Neuronal stem cell (in vitro differentiated cells): ENCODE measurements around the gene USF2.
A peak's percentile ranks its signal among the peaks of the same experiment; 100 is the strongest.

Source experiments
- DNase-seq: peaks from one replicate; pipeline ENCODE4 v3.0.0-alpha.2; 2013; ENCODE audit warnings: low spot score
- H2AFZ ChIP-seq: one replicate; pipeline ENCODE4 v1.6.1; 2013; ENCODE audit warnings: mild to moderate bottlenecking, low read length, inconsistent platforms
- H2AK5ac ChIP-seq: 2 replicates; pipeline ENCODE4 v1.6.1; 2013; ENCODE audit warnings: low read depth, mild to moderate bottlenecking, inconsistent platforms, low read length, moderate library complexity, mixed read lengths
- H2BK120ac ChIP-seq: 2 replicates; pipeline ENCODE4 v1.6.1; 2013; ENCODE audit warnings: low read depth, mild to moderate bottlenecking, inconsistent platforms, low read length, moderate library complexity, mixed read lengths
- H2BK12ac ChIP-seq: one replicate; pipeline ENCODE4 v1.6.1; 2013; ENCODE audit warnings: low read length, inconsistent platforms
- H2BK15ac ChIP-seq: 2 replicates; pipeline ENCODE4 v1.6.1; 2013; ENCODE audit warnings: mild to moderate bottlenecking, low read length, inconsistent platforms, mixed read lengths
- H2BK5ac ChIP-seq: one replicate; pipeline ENCODE4 v1.6.1; 2013; ENCODE audit warnings: inconsistent platforms, mild to moderate bottlenecking, low read length, moderate library complexity
- H3K14ac ChIP-seq: one replicate; pipeline ENCODE4 v1.6.1; 2013; ENCODE audit warnings: low read length, inconsistent platforms
- H3K18ac ChIP-seq: 2 replicates; pipeline ENCODE4 v1.6.1; 2013; ENCODE audit warnings: low read length, inconsistent platforms
- H3K23ac ChIP-seq: 2 replicates; pipeline ENCODE4 v1.6.1; 2013; ENCODE audit warnings: low read depth, mild to moderate bottlenecking, mixed read lengths, low read length, inconsistent platforms; ENCODE audit not compliant: poor library complexity
- H3K27ac ChIP-seq: replicated peaks from 3 replicates; pipeline ENCODE4 v1.5.1; 2013; ENCODE audit warnings: low read length, inconsistent platforms
- H3K27me3 ChIP-seq, 3 experiments: 2 replicates each; pipeline ENCODE4 v1.6.1; 2013; ENCODE audit warnings: low read length in 3 of 3, mild to moderate bottlenecking in 2 of 3, inconsistent platforms in 1 of 3, low read depth in 1 of 3, mixed read lengths in 1 of 3, moderate library complexity in 1 of 3; ENCODE audit not compliant: control insufficient read depth in 3 of 3, insufficient read depth in 3 of 3
- H3K36me3 ChIP-seq, 2 donors: replicated peaks in 1 of 2; 2 replicates each; pipeline ENCODE4 v1.6.1; 2013; ENCODE audit warnings: low read length in 2 of 2; ENCODE audit not compliant: control insufficient read depth in 2 of 2, insufficient read depth in 2 of 2
- H3K4ac ChIP-seq: 2 replicates; pipeline ENCODE4 v1.6.1; 2013; ENCODE audit warnings: inconsistent platforms, mild to moderate bottlenecking, low read length, moderate library complexity
- H3K4me1 ChIP-seq, 2 donors: 1 replicate in 1 of 2; 2 replicates in 1 of 2; pipeline ENCODE4 v1.6.1; 2013; ENCODE audit warnings: low read length in 2 of 2, low read depth in 1 of 2; ENCODE audit not compliant: control insufficient read depth in 2 of 2, insufficient read depth in 1 of 2
- H3K4me2 ChIP-seq: one replicate; pipeline ENCODE4 v1.6.1; 2013; ENCODE audit warnings: mild to moderate bottlenecking, low read length, inconsistent platforms; ENCODE audit not compliant: insufficient read depth, poor library complexity, severe bottlenecking
- H3K4me3 ChIP-seq, 2 donors: 2 replicates each; pipeline ENCODE4 v1.5.1; 2013; ENCODE audit warnings: low read length in 2 of 2, mild to moderate bottlenecking in 2 of 2, inconsistent platforms in 1 of 2, moderate library complexity in 1 of 2
- H3K79me1 ChIP-seq: one replicate; pipeline ENCODE4 v1.6.1; 2013; ENCODE audit warnings: low read depth, mild to moderate bottlenecking, inconsistent platforms, low read length, moderate library complexity
- H3K9ac ChIP-seq: one replicate; pipeline ENCODE4 v1.6.1; 2013; ENCODE audit warnings: mild to moderate bottlenecking, low read depth, low read length, inconsistent platforms; ENCODE audit not compliant: poor library complexity
- H3K9me3 ChIP-seq, 2 donors: replicated peaks in 1 of 2; 2 replicates each; pipeline versions ENCODE3 to v1.6.1; 2013; ENCODE audit warnings: low read length in 2 of 2, mild to moderate bottlenecking in 2 of 2, inconsistent platforms in 1 of 2, low read depth in 1 of 2, mixed read lengths in 1 of 2, moderate library complexity in 1 of 2; ENCODE audit not compliant: control insufficient read depth in 2 of 2, insufficient read depth in 1 of 2
- H4K8ac ChIP-seq: one replicate; pipeline ENCODE4 v1.6.1; 2013; ENCODE audit warnings: low read depth, mild to moderate bottlenecking, inconsistent platforms, low read length, moderate library complexity
- H4K91ac ChIP-seq: one replicate; pipeline ENCODE4 v1.6.1; 2013; ENCODE audit warnings: low read length, low read depth, mild to moderate bottlenecking, inconsistent platforms; ENCODE audit not compliant: poor library complexity
- WGBS, 2 donors: extraction: QIAGEN DNeasy Blood & Tissue Kit; methylation state at CpG; one replicate each; pipeline ENCODE4 v1.1.7; 2013; ENCODE audit warnings: missing lambda C conversion rate in 2 of 2, mixed read lengths in 1 of 2; ENCODE audit not compliant: insufficient read length in 2 of 2, insufficient replicate concordance in 1 of 2; ENCODE audit errors: extremely low coverage in 2 of 2; 5-methylcytosine and 5-hydroxymethylcytosine counted together

The USF2 gene

GRCh38 chr19:35247526-35248309, 21.0 kb upstream of the USF2 start:
- no CpG with 5 or more reads among the region's 42 CpGs for WGBS, 2 donors
- peaks cover 11 to 19% of the 10 kb centered on the region in 2 donors for H3K36me3 ChIP-seq
- peak overlapping the region; percentile 100 for H2AFZ ChIP-seq
- H3K4ac ChIP-seq, result no peak overlapping the region
- peak overlapping the region; percentile 93 to 96 for H3K4me3 ChIP-seq
- H4K8ac ChIP-seq, result no peak overlapping the region
- H3K79me1 ChIP-seq, result peaks cover 9% of the 10 kb centered on the region
- no peak overlapping the region for H2BK12ac ChIP-seq
- no peak overlapping the region for H4K91ac ChIP-seq
- H3K4me2 ChIP-seq, result peak overlapping the region; percentile 72
- peaks cover 0 to 33% (median 0%) of the 10 kb centered on the region in 3 experiments for H3K27me3 ChIP-seq
- peak overlapping the region; percentile 80 for H3K18ac ChIP-seq
- peak; percentile 88 for DNase-seq
- peak overlapping the region; percentile 99 for H2BK120ac ChIP-seq
- H3K4me1 ChIP-seq, result peaks cover 0 to 9% of the 10 kb centered on the region in 2 donors
- peak overlapping the region; percentile 25 for H2BK15ac ChIP-seq
- peak overlapping the region; percentile 87 for H3K23ac ChIP-seq
- peak overlapping the region; percentile 84 for H2BK5ac ChIP-seq
- H3K14ac ChIP-seq, result peak overlapping the region; percentile 27
- H3K9ac ChIP-seq, result no peak overlapping the region
- H3K9me3 ChIP-seq, result peaks cover 0 to 7% of the 10 kb centered on the region in 2 donors
- H3K27ac ChIP-seq, result peak overlapping the region; percentile 84
- no peak overlapping the region for H2AK5ac ChIP-seq

GRCh38 chr19:35248310-35249145, 20.2 kb upstream of the USF2 start, which contains the start of gene LSR:
TSS of gene LSR (plus strand) at chr19:35249002. CDS start at chr19:35249023, 21 bp downstream.
- Histone ChIP-seq H3K4me1 (peaks cover 0 to 9% of the 10 kb centered on the region in 2 donors), H3K14ac (peak within 1 kb of the TSS; percentile 91), H3K27ac (peak within 1 kb of the TSS; percentile 84), H4K91ac (no peak within 1 kb of the TSS), H4K8ac (no peak within 1 kb of the TSS), H3K4me2 (peak within 1 kb of the TSS; percentile 72), H3K23ac (peak within 1 kb of the TSS; percentile 100), H3K4ac (peak within 1 kb of the TSS; percentile 68), H2BK15ac (peak within 1 kb of the TSS; percentile 25), H3K4me3 (peak within 1 kb of the TSS; percentile 93 to 96), H2AFZ (peak within 1 kb of the TSS; percentile 100), H3K9ac (peak within 1 kb of the TSS; percentile 92), H3K27me3 (peaks cover 0 to 33% (median 0%) of the 10 kb centered on the region in 3 experiments), H3K36me3 (peaks cover 15 to 20% of the 10 kb centered on the region in 2 donors), H2AK5ac (peak within 1 kb of the TSS; percentile 95), H2BK12ac (no peak within 1 kb of the TSS), H3K79me1 (peaks cover 9% of the 10 kb centered on the region), H2BK5ac (peak within 1 kb of the TSS; percentile 84), H3K9me3 (peaks cover 0 to 7% of the 10 kb centered on the region in 2 donors), H3K18ac (peak within 1 kb of the TSS; percentile 97), H2BK120ac (peak within 1 kb of the TSS; percentile 99)
- DNase-seq, result peak; percentile 88
- WGBS, 2 donors, result no CpG with 5 or more reads among the region's 69 CpGs

- Histone ChIP-seq H4K8ac (no peak overlapping the region), H2BK12ac (no peak overlapping the region), H3K14ac (peak overlapping the region; percentile 91), H3K18ac (peak overlapping the region; percentile 97), H3K4me2 (peak overlapping the region; percentile 72), H3K9me3 (peaks cover 0 to 7% of the 10 kb centered on the region in 2 donors), H3K27me3 (peaks cover 0 to 33% (median 0%) of the 10 kb centered on the region in 3 experiments), H3K9ac (peak overlapping the region; percentile 92), H2BK5ac (peak overlapping the region; percentile 84), H3K27ac (peak overlapping the region; percentile 6), H2AFZ (peak overlapping the region; percentile 100), H2BK120ac (no peak overlapping the region), H4K91ac (no peak overlapping the region), H3K4me1 (peaks cover 0 to 9% of the 10 kb centered on the region in 2 donors), H3K23ac (peak overlapping the region; percentile 100), H3K36me3 (peaks cover 17 to 22% of the 10 kb centered on the region in 2 donors), H2AK5ac (peak overlapping the region; percentile 95), H3K4ac (peak overlapping the region; percentile 68), H2BK15ac (peak overlapping the region; percentile 14), H3K4me3 (peak overlapping the region; percentile 93 to 96), H3K79me1 (peaks cover 10% of the 10 kb centered on the region)
- DNase-seq, result no peak
- WGBS, 2 donors, result no CpG with 5 or more reads among the region's 39 CpGs
These were observed 19.5 kb upstream of the USF2 start for GRCh38 chr19:35249146-35249847.
